HG02970 (cell line): Measurements from ENCODE around the gene LYPD5.
"Not testable (repeated sequence)": the region's sequence is repeated elsewhere in the genome, so short reads cannot be mapped to it uniquely, and the experiment has no call there.

Experiments used
- ATAC-seq: cut with Tn5 transposase; IDR thresholded peaks from one replicate; pipeline ENCODE4 v1.9.1; 2021; ENCODE audit warnings: mild to moderate bottlenecking, moderate library complexity, moderate number of reproducible peaks; ENCODE audit not compliant: unreplicated experiment, low FRiP score

The LYPD5 gene

DNA sequence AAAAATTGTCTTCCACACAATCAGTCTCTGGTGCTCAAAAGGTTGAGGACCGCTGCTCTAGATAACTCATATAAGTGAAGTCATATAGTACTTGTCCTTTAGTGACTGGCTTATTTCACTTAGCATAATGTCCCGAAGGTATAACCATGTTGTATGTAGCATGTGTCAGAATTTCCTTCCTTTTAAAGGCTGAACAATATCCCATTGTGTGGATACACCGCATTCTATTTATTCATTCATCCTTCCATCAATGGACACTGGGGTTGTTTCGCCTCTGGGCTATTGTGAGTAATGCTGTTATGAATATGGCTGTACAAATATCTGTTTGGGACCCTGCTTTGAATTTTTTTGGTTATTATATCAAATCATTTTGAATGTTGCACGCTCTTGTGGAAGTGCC lies 4.6 kb upstream of the LYPD5 start:
- no peak for ATAC-seq

GRCh38 chr19:43806401-43806800 lies 4.2 kb upstream of the LYPD5 start:
- ATAC-seq, result not testable (repeated sequence)

- ATAC-seq, result no peak
Observed at GRCh38 chr19:43804432-43804831, 2.2 kb upstream of the LYPD5 start.

- ATAC-seq, result no peak
Observed at GRCh38 chr19:43799502-43800142, 2.6 kb downstream of the LYPD5 start.

GRCh38 chr19:43798546-43799409 lies 3.5 kb downstream of the LYPD5 start:
- ATAC-seq, result no peak

DNA sequence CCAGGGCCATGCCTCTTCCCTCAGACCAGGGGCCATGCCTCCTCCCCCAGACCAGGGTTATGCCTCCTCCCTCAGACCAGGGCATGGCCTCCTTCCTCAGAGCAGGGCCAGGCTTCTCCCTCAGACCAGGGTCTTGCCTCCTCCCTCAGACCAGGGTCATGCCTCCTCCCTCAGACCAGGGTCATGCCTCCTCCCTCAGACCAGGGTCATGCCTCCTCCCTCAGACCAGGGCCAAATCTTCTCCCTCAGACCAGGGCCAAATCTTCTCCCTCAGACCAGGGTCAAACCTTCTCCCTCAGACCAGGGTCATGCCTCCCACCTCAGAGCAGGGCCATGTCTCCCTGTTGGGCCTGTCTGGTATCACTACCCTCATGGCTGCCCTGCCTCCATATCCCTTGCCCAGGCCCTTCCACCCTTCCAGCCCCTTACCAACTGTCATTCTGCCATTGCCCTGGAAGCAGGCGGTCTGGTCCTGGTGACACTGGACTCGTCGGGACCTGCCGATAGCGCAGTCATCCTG lies 4.2 kb downstream of the LYPD5 start:
- no peak for ATAC-seq

DNA sequence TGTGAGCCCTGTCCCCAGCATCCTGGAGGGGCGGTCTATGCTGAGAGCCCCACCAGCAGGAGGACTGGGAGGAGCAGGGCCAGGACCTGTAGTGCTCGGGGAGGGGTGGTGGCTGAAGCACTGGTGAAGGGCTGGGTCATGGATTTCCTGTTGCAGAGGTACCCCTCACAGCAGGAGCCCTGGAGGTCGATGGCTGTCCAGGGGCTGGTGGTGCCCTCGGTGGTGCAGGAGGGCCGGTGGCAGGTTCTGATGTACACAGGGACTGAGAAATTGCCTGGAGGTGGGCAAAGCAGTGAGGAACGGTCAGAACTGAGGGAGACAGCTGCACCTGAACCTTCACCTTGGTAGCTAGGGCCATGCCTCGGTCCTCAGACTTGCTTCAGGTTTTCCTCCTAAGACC lies 4.7 kb downstream of the LYPD5 start:
- no peak for ATAC-seq

DNA sequence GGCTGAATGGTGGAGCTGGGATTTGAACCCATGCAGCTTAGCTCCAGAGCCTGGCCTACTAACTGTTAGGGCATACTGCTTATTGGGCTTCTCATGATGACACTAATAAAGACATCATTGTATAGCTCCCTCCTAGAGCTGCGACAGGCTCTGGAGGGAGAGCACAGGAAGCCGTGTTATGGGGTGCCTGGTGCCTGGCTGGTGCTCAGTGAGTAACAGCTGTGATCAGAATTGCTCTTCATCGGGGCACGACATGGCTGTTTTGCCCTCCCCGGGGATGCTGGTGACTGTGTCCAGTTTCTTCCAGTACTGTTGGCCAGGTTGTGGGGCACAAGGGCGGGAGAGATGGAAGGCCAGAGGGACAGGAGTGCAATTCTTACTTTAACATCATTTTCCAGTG lies 5.1 kb downstream of the LYPD5 start:
- no peak for ATAC-seq

GRCh38 chr19:43790587-43790986 lies 11.7 kb downstream of the LYPD5 start:
- no peak for ATAC-seq

DNA sequence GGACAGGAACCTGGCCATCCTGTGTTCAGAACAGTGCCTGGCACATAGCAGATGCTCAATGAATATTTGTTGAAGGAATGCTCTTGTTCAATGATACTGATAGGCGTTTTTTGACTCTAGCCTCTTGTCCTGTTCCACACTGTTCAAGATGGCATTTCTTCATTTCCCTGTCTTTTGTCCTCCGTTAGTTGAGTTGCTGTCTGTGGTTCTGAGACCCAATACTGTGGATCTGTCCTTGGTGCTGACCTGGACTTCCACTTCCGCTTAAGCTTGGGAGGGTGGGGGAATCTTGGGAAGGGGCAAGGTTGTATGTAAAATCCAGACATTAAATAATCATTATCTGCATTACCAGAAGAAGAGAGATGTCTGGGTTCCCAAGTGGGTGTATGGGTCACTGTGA lies 13.2 kb downstream of the LYPD5 start:
- no peak for ATAC-seq

GRCh38 chr19:43786665-43787064 lies 15.6 kb downstream of the LYPD5 start:
- ATAC-seq, result no peak

DNA sequence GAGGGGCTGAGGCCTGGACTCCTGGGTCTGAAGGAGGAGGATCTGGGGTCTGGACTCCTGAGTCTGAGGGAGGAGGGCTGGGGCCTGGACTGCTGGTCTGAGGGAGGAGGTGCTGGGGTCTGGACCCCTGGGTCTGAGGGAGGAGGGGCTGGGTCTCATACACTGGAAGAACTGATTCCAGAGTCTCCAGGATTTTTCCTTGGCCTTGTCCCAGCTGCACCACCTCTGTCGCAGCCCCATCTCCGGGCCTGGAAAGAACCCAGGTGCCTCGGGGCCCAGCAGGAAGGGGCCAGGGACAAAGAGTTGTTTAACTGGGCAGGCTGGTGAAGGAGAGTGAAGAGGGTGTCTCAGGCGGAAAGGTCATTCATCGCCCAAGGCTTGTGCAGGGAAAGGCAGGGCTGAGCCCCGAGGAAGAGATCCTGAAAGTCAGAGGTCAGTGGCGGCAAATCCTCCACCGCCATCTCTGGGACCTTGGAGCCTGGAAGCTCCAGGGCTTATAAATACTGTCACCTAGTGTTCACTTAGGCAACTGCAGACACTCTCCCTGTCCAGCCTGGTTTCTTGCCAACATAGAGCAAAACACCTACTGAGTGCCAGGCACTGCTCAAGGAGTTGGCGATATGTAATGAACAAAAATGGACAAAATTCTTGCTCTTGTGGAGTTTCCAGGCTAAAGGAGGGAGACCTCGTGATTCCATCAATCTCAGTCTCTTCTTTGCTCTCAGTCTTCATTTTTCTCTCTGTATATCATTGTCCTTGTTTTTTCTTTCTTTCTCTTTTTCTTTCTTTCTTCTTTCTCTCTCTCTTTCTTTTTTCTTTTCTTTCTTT lies 17.1 kb downstream of the LYPD5 start:
- ATAC-seq, result no peak

DNA sequence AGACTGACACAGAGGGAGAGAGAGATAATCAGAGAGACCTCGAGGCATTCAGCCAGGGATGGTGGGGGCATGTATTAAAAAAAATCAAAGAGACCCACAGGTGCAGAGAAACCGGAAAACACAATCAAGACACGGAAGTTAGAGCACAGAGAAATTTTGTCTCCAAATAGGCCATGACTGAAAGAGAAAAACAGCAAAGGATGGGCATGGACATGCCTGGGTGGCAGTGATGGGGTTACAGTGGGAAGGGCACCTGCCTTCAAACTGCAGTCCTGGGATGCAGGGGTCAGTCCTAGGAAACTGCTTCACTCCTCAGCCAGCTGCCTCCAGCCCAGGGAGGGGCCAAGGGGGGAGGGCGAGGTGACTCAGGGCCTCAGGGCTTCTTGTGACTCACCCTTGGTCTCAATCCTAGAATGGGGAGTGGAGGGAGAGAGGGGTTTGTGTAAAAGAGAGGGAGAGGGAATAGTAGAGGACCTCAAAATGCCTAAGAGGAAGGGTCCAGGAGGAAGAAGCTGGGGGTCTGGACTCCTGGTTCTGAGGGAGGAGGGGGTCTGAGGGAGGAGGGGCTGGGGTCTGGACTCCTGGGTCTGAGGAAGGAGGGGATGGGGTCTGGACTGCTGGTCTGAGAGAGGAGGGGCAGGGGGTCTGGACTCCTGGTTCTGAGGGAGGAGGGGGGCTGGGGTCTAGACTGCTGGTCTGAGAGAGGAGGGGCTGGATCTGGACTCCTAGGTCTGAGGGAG lies 17.8 kb downstream of the LYPD5 start:
- ATAC-seq, result no peak

GRCh38 chr19:43783636-43784035 lies 18.6 kb downstream of the LYPD5 start:
- ATAC-seq, result no peak

DNA sequence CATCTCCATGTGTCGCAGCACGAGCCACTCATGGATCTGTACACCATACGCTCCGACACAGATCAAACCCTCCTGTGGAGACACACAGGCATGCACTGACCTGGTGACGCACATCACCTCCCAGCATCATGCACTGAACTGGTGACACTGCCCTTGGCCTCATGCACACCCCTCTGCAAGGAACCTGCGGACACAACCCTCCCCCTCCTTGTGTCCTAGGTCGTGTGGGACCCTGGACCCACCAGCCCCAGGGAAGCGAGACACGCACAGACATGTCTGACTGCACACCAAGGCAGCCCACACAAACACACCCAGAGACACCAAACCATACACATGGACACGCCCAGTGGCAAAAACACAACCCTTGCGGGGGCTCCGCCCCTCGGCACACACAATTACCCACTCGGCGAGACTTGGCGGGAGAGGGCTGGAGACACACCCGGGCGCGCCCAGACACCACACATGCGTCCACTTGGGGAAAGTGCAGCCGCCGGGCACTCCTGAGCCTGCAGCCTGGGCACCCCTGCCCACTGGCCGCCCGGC lies 19.5 kb downstream of the LYPD5 start:
- ATAC-seq, result no peak

- no peak for ATAC-seq
Observed at GRCh38 chr19:43782311-43782660, 20.0 kb downstream of the LYPD5 start.

- ATAC-seq, result no peak
Observed at GRCh38 chr19:43781630-43782310, 20.5 kb downstream of the LYPD5 start.

DNA sequence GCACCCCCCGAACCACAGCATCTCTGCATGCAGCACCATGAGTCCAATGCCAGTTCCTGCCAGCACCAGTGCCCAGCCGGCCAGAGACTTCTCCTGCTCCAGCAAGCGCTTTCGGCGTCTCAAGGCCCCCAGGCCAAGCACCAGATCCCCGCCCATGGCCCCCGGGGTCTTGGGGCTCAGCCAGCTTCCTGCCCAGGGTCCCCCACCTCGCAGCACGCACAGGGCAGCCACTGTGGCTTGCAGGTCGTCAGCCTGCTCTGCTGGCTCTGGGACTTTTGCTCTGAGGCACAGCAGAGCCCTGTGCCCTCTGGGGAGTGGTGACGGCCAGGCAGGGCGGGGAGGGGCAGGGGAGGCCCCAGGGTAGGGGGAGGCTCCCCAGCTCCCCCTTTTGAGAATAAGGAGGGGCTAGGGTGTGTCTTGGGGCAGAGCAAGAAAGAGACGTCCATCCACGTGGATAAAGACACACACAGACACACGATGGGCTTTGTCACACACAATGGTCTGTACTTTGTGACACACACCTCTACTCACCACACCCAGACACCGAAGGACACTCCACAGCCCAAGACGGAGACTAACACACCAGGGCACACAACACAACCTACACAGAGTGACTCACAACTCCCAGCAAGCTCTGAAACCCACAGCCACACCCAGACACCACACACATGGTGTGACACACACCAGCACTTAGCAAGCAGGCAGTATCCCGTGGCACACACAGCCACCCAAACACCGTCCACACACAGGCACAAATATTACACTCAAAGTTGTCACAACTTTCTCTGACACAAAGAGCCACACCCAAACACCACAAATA lies 21.3 kb downstream of the LYPD5 start, which contains the start of gene KCNN4:
KCNN4 (minus strand) TSS at position 268 of the 820 bp plus-strand sequence; CDS start at position 156, 112 bp downstream.
- no peak for ATAC-seq

- no peak for ATAC-seq
Observed at GRCh38 chr19:43779820-43780219, 22.4 kb downstream of the LYPD5 start.
